Spleen (tissue), 7 donors: ENCODE results near the gene TGFB1I1.

Source experiments
- CTCF ChIP-seq, 11 experiments: fragments of 200-600 bp in 7 of 11; fragments of 450-650 bp in 4 of 11; sonication (generic) in 4 of 11; IDR thresholded peaks in 8 of 11; conservative IDR thresholded peaks in 3 of 11; 1 replicate in 7 of 11; 2 replicates in 4 of 11; pipeline versions ENCODE4 v1.4.0 to v1.8.0; 2016 to 2021; ENCODE audit warnings: antibody characterized with exemption in 11 of 11, inconsistent platforms in 4 of 11, mild to moderate bottlenecking in 1 of 11
- POLR2A ChIP-seq, 3 donors: fragments of 450-650 bp; IDR thresholded peaks; one replicate each; pipeline ENCODE4 v1.5.1; 2017; ENCODE audit warnings: antibody characterized with exemption in 3 of 3, mild to moderate bottlenecking in 1 of 3
- POLR2AphosphoS5 ChIP-seq, 3 donors: sonication (generic); formaldehyde crosslinking; IDR thresholded peaks; one replicate each; pipeline ENCODE4 v1.5.1; 2017; ENCODE audit warnings: antibody characterized with exemption in 3 of 3
- donor health status: DM: no; HTN: no; CAD: no; lungs with moderate emphysema.
- donor health status: DM: no; HTN: no; CAD: no.
- donor health status: DM: no; HTN: no; CAD: no.

GRCh38 chr16:31429796-31430195, 42.2 kb upstream of the TGFB1I1 start:
- no peak for TF ChIP-seq CTCF (IDR thresholded peaks at IDR 0.05 in 8 of 11, conservative IDR thresholded peaks at IDR 0.05 in 3 of 11)
- TF ChIP-seq POLR2AphosphoS5 (IDR thresholded peaks at IDR 0.05): no peak
- no peak for TF ChIP-seq POLR2A (IDR thresholded peaks at IDR 0.05)
